ENCODE results near the gene NRAP.

NRAP gene

GRCh38 chr10:113663908-113664307, at the start of gene NRAP:
Gene NRAP (minus strand): TSS chr10:113664041. CDS start chr10:113663882, 159 bp downstream.
- DNase-seq = no peak

GRCh38 chr10:113713640-113713982, 49.8 kb upstream of the NRAP start:
- no peak for DNase-seq

GRCh38 chr10:113712755-113713639, 49.2 kb upstream of the NRAP start:
- no peak for DNase-seq

GRCh38 chr10:113712024-113712423, 48.2 kb upstream of the NRAP start:
- no peak for DNase-seq

- no peak for DNase-seq
Measured at GRCh38 chr10:113711142-113711541, 47.3 kb upstream of the NRAP start.

- DNase-seq = no peak
Measured at GRCh38 chr10:113709221-113709838, 45.5 kb upstream of the NRAP start.

- DNase-seq = no peak
Measured at GRCh38 chr10:113708640-113709039, 44.8 kb upstream of the NRAP start.

GRCh38 chr10:113706623-113707022, 42.8 kb upstream of the NRAP start:
- no peak for DNase-seq

- no peak for DNase-seq
Measured at GRCh38 chr10:113705344-113705652, 41.5 kb upstream of the NRAP start.

GRCh38 chr10:113704637-113705343, 40.9 kb upstream of the NRAP start:
- DNase-seq = peak in 1 of 2 donors; percentile 37

GRCh38 chr10:113697595-113697994, 33.8 kb upstream of the NRAP start:
- DNase-seq = no peak

GRCh38 chr10:113695691-113696090, 31.9 kb upstream of the NRAP start:
- no peak for DNase-seq

- DNase-seq = no peak
Measured at GRCh38 chr10:113693348-113693747, 29.5 kb upstream of the NRAP start.

GRCh38 chr10:113692271-113692670, 28.4 kb upstream of the NRAP start:
- no peak for DNase-seq

GRCh38 chr10:113691381-113691780, 27.5 kb upstream of the NRAP start:
- no peak for DNase-seq

- DNase-seq = no peak
Measured at GRCh38 chr10:113690749-113691148, 26.9 kb upstream of the NRAP start.

GRCh38 chr10:113689574-113689973, 25.7 kb upstream of the NRAP start:
- no peak for DNase-seq

GRCh38 chr10:113689057-113689456, 25.2 kb upstream of the NRAP start:
- DNase-seq = peak in 1 of 2 donors; percentile 19

- no peak for DNase-seq
Measured at GRCh38 chr10:113687037-113687436, 23.2 kb upstream of the NRAP start.

GRCh38 chr10:113686028-113686427, 22.2 kb upstream of the NRAP start:
- DNase-seq = no peak

GRCh38 chr10:113683300-113683699, 19.5 kb upstream of the NRAP start:
- DNase-seq = no peak

- peak; percentile 14 to 60 for DNase-seq
Measured at GRCh38 chr10:113681533-113682470, 18.0 kb upstream of the NRAP start.

Measured in CD4-positive, alpha-beta T cell treated with Interferon alpha-2 for 1 hour (primary cell).